KMS-11 (cell line): ENCODE measurements around the gene ATP6AP1.

Experiments used
- H2AFZ ChIP-seq: fragments of 200-600 bp; sonication (generic); 2 replicates; pipeline ENCODE4 v1.6.1; 2016; ENCODE audit warnings: antibody characterized with exemption, mixed run types, low read depth
- H3K27ac ChIP-seq: fragments of 200-600 bp; sonication (generic); 2 replicates; pipeline ENCODE4 v1.6.1; 2016; ENCODE audit warnings: mild to moderate bottlenecking, mixed run types
- H3K27me3 ChIP-seq: fragments of 200-600 bp; sonication (generic); 2 replicates; pipeline ENCODE4 v1.6.1; 2017; ENCODE audit warnings: mild to moderate bottlenecking, low read depth, mixed run types, moderate library complexity; ENCODE audit not compliant: insufficient read depth
- H3K36me3 ChIP-seq: fragments of 200-600 bp; sonication (generic); 2 replicates; pipeline ENCODE4 v1.6.1; 2017; ENCODE audit warnings: mild to moderate bottlenecking, mixed run types; ENCODE audit not compliant: insufficient read depth
- H3K4me1 ChIP-seq: fragments of 200-600 bp; sonication (generic); 2 replicates; pipeline ENCODE4 v1.6.1; 2016; ENCODE audit warnings: mild to moderate bottlenecking, low read depth, mixed run types; ENCODE audit not compliant: poor library complexity, severe bottlenecking
- H3K4me2 ChIP-seq: fragments of 200-600 bp; sonication (generic); 2 replicates; pipeline ENCODE4 v1.7.0; 2016; ENCODE audit warnings: mild to moderate bottlenecking, mixed run types
- H3K4me3 ChIP-seq: fragments of 200-600 bp; sonication (generic); IDR thresholded peaks from 2 replicates; pipeline ENCODE4 v1.6.1; 2017; ENCODE audit warnings: low read depth, low read length, mixed read lengths; ENCODE audit not compliant: insufficient read depth
- H3K79me2 ChIP-seq: fragments of 200-600 bp; sonication (generic); 2 replicates; pipeline ENCODE4 v1.6.1; 2016; ENCODE audit warnings: low read depth, mixed run types; ENCODE audit not compliant: insufficient read depth
- H3K9ac ChIP-seq: fragments of 200-600 bp; sonication (generic); 2 replicates; pipeline ENCODE4 v1.6.1; 2016; ENCODE audit warnings: mild to moderate bottlenecking, mixed run types
- H4K20me1 ChIP-seq: fragments of 200-600 bp; sonication (generic); 2 replicates; pipeline ENCODE4 v1.6.1; 2016; ENCODE audit warnings: mild to moderate bottlenecking, mixed run types; ENCODE audit not compliant: insufficient read depth
- TF ChIP-seq, protein P1 (sequence below): fragments of 200-600 bp; sonication (generic); conservative IDR thresholded peaks from 2 replicates; pipeline ENCODE4 v1.6.1; 2017; ENCODE audit warnings: low read depth, mild to moderate bottlenecking, antibody characterized with exemption, low read length, moderate library complexity, mixed read lengths

The ATP6AP1 gene

DNA sequence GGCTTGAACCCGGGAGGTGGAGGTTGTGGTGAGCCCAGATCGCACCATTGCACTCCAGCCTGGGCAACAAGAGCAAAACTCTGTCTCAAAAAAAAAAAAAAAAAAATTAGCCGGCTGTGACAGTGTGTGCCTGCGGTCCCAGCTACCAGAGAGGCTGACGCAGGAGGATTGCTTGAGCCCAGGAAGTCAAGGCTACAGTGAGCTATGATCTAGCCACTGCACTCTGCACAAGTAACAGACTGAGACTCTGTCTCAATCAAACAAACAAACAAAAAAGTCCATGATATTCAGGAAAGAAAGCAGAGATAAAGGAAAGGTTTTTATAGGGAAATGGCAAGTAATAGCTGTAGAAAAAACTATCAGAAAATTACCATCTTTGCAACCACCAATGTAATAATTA lies 52.7 kb downstream of the ATP6AP1 start:
- Histone ChIP-seq H3K27ac (no peak overlapping the region), H3K9ac (no peak overlapping the region), H3K4me2 (no peak overlapping the region), H2AFZ (no peak overlapping the region), H3K36me3 (no peaks in the 10 kb centered on the region), H4K20me1 (no peaks in the 10 kb centered on the region), H3K4me3 (no peak overlapping the region), H3K4me1 (peaks cover 11% of the 10 kb centered on the region), H3K79me2 (peaks cover 13% of the 10 kb centered on the region; the same call in 1 of the 2 replicates), H3K27me3 (no peaks in the 10 kb centered on the region)
- TF ChIP-seq, protein P1, sequence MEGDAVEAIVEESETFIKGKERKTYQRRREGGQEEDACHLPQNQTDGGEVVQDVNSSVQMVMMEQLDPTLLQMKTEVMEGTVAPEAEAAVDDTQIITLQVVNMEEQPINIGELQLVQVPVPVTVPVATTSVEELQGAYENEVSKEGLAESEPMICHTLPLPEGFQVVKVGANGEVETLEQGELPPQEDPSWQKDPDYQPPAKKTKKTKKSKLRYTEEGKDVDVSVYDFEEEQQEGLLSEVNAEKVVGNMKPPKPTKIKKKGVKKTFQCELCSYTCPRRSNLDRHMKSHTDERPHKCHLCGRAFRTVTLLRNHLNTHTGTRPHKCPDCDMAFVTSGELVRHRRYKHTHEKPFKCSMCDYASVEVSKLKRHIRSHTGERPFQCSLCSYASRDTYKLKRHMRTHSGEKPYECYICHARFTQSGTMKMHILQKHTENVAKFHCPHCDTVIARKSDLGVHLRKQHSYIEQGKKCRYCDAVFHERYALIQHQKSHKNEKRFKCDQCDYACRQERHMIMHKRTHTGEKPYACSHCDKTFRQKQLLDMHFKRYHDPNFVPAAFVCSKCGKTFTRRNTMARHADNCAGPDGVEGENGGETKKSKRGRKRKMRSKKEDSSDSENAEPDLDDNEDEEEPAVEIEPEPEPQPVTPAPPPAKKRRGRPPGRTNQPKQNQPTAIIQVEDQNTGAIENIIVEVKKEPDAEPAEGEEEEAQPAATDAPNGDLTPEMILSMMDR: no peak

DNA sequence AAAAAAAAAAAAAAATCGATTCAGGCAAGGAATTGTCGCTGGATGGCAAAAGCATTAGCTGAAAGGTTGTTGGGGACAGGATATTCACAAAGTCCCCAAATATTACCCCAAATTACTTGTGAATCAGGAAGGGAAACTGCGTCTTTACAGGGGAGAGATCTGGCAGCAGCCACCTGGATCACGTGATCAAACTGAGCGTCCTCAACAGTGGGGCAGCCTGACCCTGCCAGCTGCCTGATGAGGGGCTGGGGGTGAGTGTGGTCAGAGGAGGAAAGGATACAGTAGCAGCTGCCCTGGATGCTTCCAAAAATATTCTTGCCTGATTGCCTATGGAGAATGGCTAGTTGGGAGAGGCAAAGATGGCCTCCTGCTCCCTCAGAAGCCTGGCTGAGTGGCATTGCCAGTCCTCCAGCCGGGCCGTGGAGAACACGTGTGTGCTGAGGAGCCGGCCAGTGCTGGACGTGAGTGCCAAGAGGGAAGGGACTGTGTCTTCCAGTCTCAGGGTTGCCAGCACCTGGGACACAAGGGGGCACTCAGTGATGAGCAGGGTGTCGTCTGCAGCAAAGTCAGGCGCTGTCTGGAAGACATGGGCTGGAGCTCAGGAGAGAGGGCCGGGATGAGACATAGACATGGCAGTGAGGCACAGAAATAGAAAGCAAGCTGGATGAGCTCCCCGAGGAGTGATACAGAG lies 53.6 kb downstream of the ATP6AP1 start:
- no peaks in the 10 kb centered on the region for H3K36me3 ChIP-seq
- no peaks in the 10 kb centered on the region for H4K20me1 ChIP-seq
- H3K9ac ChIP-seq: no peak overlapping the region
- no peak overlapping the region for H3K4me3 ChIP-seq
- H3K4me1 ChIP-seq: peaks cover 11% of the 10 kb centered on the region
- no peaks in the 10 kb centered on the region for H3K27me3 ChIP-seq
- peaks cover 13% of the 10 kb centered on the region; the same call in 1 of the 2 replicates for H3K79me2 ChIP-seq
- TF ChIP-seq, protein P1: no peak
- H3K27ac ChIP-seq: no peak overlapping the region
- no peak overlapping the region for H3K4me2 ChIP-seq
- no peak overlapping the region for H2AFZ ChIP-seq

DNA sequence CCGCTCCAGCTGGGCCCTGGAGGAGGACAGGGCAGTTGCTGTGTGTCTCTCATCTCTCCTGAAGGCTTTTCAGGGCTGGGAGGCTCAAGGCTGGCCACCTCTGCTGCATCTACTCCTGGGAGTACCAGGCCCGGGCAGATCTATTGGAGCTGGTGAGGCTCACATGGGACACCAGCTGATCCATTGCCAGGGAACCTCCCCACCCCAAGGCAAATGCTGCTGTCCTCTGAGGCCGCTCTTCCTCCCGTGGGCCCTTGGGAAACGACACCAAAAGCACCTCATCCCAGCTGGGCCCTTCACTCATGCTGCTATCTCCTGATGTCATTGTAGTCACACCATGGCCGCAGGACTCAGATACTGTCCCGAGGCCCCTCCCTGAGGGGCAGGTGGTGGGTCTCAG lies 54.3 kb downstream of the ATP6AP1 start:
- peaks cover 11% of the 10 kb centered on the region for H3K4me1 ChIP-seq
- H3K4me2 ChIP-seq: no peak overlapping the region
- H3K9ac ChIP-seq: no peak overlapping the region
- no peaks in the 10 kb centered on the region for H4K20me1 ChIP-seq
- H3K36me3 ChIP-seq: no peaks in the 10 kb centered on the region
- H3K27me3 ChIP-seq: no peaks in the 10 kb centered on the region
- H3K4me3 ChIP-seq: no peak overlapping the region
- TF ChIP-seq, protein P1: no peak
- H2AFZ ChIP-seq: no peak overlapping the region
- no peak overlapping the region for H3K27ac ChIP-seq
- H3K79me2 ChIP-seq: peaks cover 13% of the 10 kb centered on the region; the same call in 1 of the 2 replicates

DNA sequence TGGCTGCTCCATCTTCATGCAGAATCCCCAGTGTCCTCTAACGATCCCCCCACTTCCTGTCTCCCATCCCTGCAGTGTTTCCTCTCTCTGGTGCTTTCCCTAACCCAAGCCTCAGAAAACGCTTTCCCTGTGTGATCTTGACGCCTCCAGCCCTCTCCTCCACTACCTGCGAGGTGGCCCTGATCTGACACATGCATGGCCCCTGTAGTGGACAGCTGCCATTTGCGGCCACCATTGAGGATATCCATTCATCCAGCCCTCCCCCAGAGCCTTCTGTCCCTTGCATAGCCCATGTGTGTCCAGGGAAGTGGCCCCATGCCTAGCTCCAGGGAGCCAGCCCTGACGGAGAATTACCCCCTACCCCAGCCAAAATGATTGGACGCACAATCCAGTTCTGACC lies 54.8 kb downstream of the ATP6AP1 start:
- H3K27ac ChIP-seq: no peak overlapping the region

More for the DNA sequence above, 54.8 kb downstream of the ATP6AP1 start:
- TF ChIP-seq, protein P1: no peak
- H3K4me1 ChIP-seq: peaks cover 11% of the 10 kb centered on the region
- no peak overlapping the region for H3K4me2 ChIP-seq
- no peaks in the 10 kb centered on the region for H3K36me3 ChIP-seq
- no peak overlapping the region for H2AFZ ChIP-seq
- H3K79me2 ChIP-seq: peaks cover 13% of the 10 kb centered on the region; the same call in 1 of the 2 replicates
- no peaks in the 10 kb centered on the region for H3K27me3 ChIP-seq
- H3K4me3 ChIP-seq: no peak overlapping the region
- no peak overlapping the region for H3K9ac ChIP-seq
- no peaks in the 10 kb centered on the region for H4K20me1 ChIP-seq
